Heart right ventricle (tissue), 16 donors: ENCODE results near the gene ASAP2. TPM values are rescaled to one million over a fixed set of nuclear protein-coding genes. Genes with fewer than 3 reads are reported as not detected.

Experiments
- ATAC-seq, 8 donors: fragments of 200-7000 bp; cut with Tn5 transposase; one replicate each; pipeline ENCODE4 v1.9.1; 2020; ENCODE audit warnings: mild to moderate bottlenecking in 8 of 8, moderate library complexity in 8 of 8, moderate number of reproducible peaks in 1 of 8
- DNase-seq, 2 donors: peaks; one replicate each; pipeline ENCODE4 v3.0.0-alpha.2; 2020
- H3K27ac ChIP-seq, 10 donors: fragments of 200-600 bp; sonication (generic) in 2 of 10; one replicate each; pipeline versions ENCODE4 v1.5.0 to v1.8.0; 2020 to 2022; ENCODE audit warnings: mild to moderate bottlenecking in 3 of 10
- H3K27me3 ChIP-seq, 7 donors: fragments of 200-600 bp; one replicate each; pipeline ENCODE4 v1.8.0; 2021 to 2022; ENCODE audit warnings: mild to moderate bottlenecking in 2 of 7
- H3K36me3 ChIP-seq, 9 donors: fragments of 200-600 bp; sonication (generic) in 1 of 9; one replicate each; pipeline versions ENCODE4 v1.5.0 to v1.8.0; 2020 to 2022; ENCODE audit warnings: mild to moderate bottlenecking in 2 of 9
- H3K4me1 ChIP-seq, 9 donors: fragments of 200-600 bp; sonication (generic) in 1 of 9; one replicate each; pipeline versions ENCODE4 v1.5.0 to v1.8.0; 2020 to 2022; ENCODE audit warnings: mild to moderate bottlenecking in 4 of 9
- H3K4me3 ChIP-seq, 10 donors: fragments of 200-600 bp; sonication (generic) in 2 of 10; one replicate each; pipeline versions ENCODE4 v1.5.0 to v1.8.0; 2020 to 2022; ENCODE audit warnings: mild to moderate bottlenecking in 7 of 10, moderate library complexity in 2 of 10
- H3K9me3 ChIP-seq, 11 donors: fragments of 200-600 bp in 10 of 11; sonication (generic) in 2 of 11; one replicate each; pipeline versions ENCODE4 v1.5.0 to v1.8.0; 2013 to 2022; ENCODE audit warnings: mild to moderate bottlenecking in 2 of 11, control low read depth in 1 of 11, moderate library complexity in 1 of 11
- CTCF ChIP-seq, 9 donors: fragments of 200-600 bp; sonication (generic) in 2 of 9; IDR thresholded peaks; one replicate each; pipeline versions ENCODE4 v1.5.0 to v1.8.0; 2021 to 2022; ENCODE audit warnings: antibody characterized with exemption in 9 of 9, mild to moderate bottlenecking in 5 of 9, moderate library complexity in 1 of 9
- WGBS, 2 donors: extraction: QIAGEN DNeasy Blood & Tissue Kit; methylation state at CpG; one replicate each; pipeline ENCODE4 v1.1.7; 2013; ENCODE audit warnings: inconsistent platforms in 1 of 2; 5-methylcytosine and 5-hydroxymethylcytosine counted together
- intact Hi-C, 10 donors: fragments of 100-400 bp; cut with DNase I; formaldehyde crosslinking; loops; one replicate each; pipeline versions ENCODE4 v1.11.1 to v1.14.2; 2022
- polyA plus RNA-seq, 2 donors: library from polyadenylated mRNA; stranded (reverse); fragments of 200-250 nt; gene quantifications; one replicate each; pipeline ENCODE4 v1.2.3, GENCODE V29; 2013
- total RNA-seq, 10 donors: library from RNA; stranded (reverse); fragmentation: NEBNext Ultra II Directional in 3 of 10; extraction: Animal tissue kit (Norgen Biotek cat#: 25700) in 3 of 10; gene quantifications; one replicate each; pipeline versions ENCODE4 v1.2.1 to v1.2.4, GENCODE V29; 2021 to 2023
- donor health status: Arrhythmogenic right ventricular cardiomyopathy.
- donor health status: ischemic (EF 13 %, LVEDD 7.1; RV severe dilation, severe dysfunction).
- donor health status: healthy with polysubstance abuse.
- donor health status: DM: no; HTN: yes; CAD: no.
- donor health status: DM: no; HTN: no; CAD: no.
- donor health status: ischemic (EF 25% LVEDD 6.9; RV normal size, moderate dysfunction).
- donor health status: ischemic (EF 25% LVEDD 5.7; RV mildly dilated, moderate dysfunction).
- donor health status: healthy.
- donor health status: DM: yes; HTN: yes; CAD: no.
- donor health status: Ischemic cardiomyopathy.
- donor health status: ischemic (EF 35%, LVEDD 5.7; RV mildly dilated, moderate dysfunction).
- donor health status: nonischemic (EF 11% LVEDD 7.7; RV severe dilation, severe dysfunction).
- donor health status: DM: yes; HTN: yes; CAD: no.
- donor health status: PGD.
- donor health status: ischemic (EF 29% LVEDD 5.4; RV normal size, mild dysfunction).
- donor health status: nonischemic (EF 23%, LVEDD 6.1; RV moderate dilation, normal function).

ASAP2 gene
- total and polyA plus RNA-seq, 12 donors = 5.4 to 17.3 (median 11.8) TPM

GRCh38 chr2:9342659-9343058, 136.0 kb downstream of the ASAP2 start:
- peaks cover 0 to 21% (median 13%) of the 10 kb centered on the region in 9 donors for H3K4me1 ChIP-seq
- H3K36me3 ChIP-seq = peaks cover 0 to 82% (median 0%) of the 10 kb centered on the region in 9 donors
- ATAC-seq (no peak), DNase-seq (no peak)
- intact Hi-C loops = loop anchor here in 1 of 10 donors (5.0 kb wide), 1 partner anchor 195 kb away; no protein-coding TSS in a partner anchor
- no peak overlapping the region for H3K27ac ChIP-seq
- TF ChIP-seq CTCF (IDR thresholded peaks at IDR 0.05) = no peak
- no peaks in the 10 kb centered on the region for H3K9me3 ChIP-seq
- WGBS, 2 donors = 97% methylated on average over 8 of the region's 8 CpGs
- no peaks in the 10 kb centered on the region for H3K27me3 ChIP-seq
- no peak overlapping the region for H3K4me3 ChIP-seq

- intact Hi-C loops = loop anchor here in 1 of 10 donors (5.0 kb wide), 1 partner anchor 196 kb away; no protein-coding TSS in a partner anchor
- WGBS, 2 donors = 97 to 99% methylated on average over 7 of the region's 7 CpGs
- no peak overlapping the region for H3K4me3 ChIP-seq
- H3K27me3 ChIP-seq = no peaks in the 10 kb centered on the region
- peaks cover 0 to 74% (median 0%) of the 10 kb centered on the region in 9 donors for H3K36me3 ChIP-seq
- H3K4me1 ChIP-seq = peaks cover 0 to 26% (median 19%) of the 10 kb centered on the region in 9 donors
- no peaks in the 10 kb centered on the region for H3K9me3 ChIP-seq
- no peak for TF ChIP-seq CTCF (IDR thresholded peaks at IDR 0.05)
- no peak for DNase-seq
- H3K27ac ChIP-seq = no peak overlapping the region
- no peak for ATAC-seq
Observed at GRCh38 chr2:9343524-9343923, 136.9 kb downstream of the ASAP2 start.

- 96% methylated on average over 10 of the region's 10 CpGs for WGBS, 2 donors
- Histone ChIP-seq H3K9me3 (no peaks in the 10 kb centered on the region), H3K4me3 (no peak overlapping the region), H3K27me3 (no peaks in the 10 kb centered on the region), H3K4me1 (peaks cover 0 to 26% (median 19%) of the 10 kb centered on the region in 9 donors), H3K27ac (no peak overlapping the region), H3K36me3 (peaks cover 0 to 70% (median 0%) of the 10 kb centered on the region in 9 donors)
- ATAC-seq (no peak), DNase-seq (no peak)
- no peak for TF ChIP-seq CTCF (IDR thresholded peaks at IDR 0.05)
- intact Hi-C loops = loop anchor here in 1 of 10 donors (5.0 kb wide), 1 partner anchor 197 kb away; no protein-coding TSS in a partner anchor
Observed at GRCh38 chr2:9344434-9344833, 137.8 kb downstream of the ASAP2 start.

- Histone ChIP-seq H3K36me3 (peaks cover 0 to 68% (median 0%) of the 10 kb centered on the region in 9 donors), H3K27me3 (no peaks in the 10 kb centered on the region), H3K27ac (no peak overlapping the region), H3K4me3 (no peak overlapping the region), H3K9me3 (no peaks in the 10 kb centered on the region), H3K4me1 (peaks cover 0 to 26% (median 19%) of the 10 kb centered on the region in 9 donors)
- ATAC-seq (no peak), DNase-seq (no peak)
- 88 to 90% methylated on average over 7 of the region's 7 CpGs for WGBS, 2 donors
- intact Hi-C loops = no loop called here
- TF ChIP-seq CTCF (IDR thresholded peaks at IDR 0.05) = no peak
Observed at GRCh38 chr2:9345343-9345742, 138.7 kb downstream of the ASAP2 start.
